ENCODE results near the gene ASIC2. TPM values are rescaled to one million over a fixed set of nuclear protein-coding genes. Genes with fewer than 3 reads are reported as not detected.

Gene ASIC2
- total and polyA plus RNA-seq, 9 of the 15 experiments (the other 6 are each of a cell fraction or from before 2014, with no cell fraction given) = not detected

- TF ChIP-seq, protein P1, sequence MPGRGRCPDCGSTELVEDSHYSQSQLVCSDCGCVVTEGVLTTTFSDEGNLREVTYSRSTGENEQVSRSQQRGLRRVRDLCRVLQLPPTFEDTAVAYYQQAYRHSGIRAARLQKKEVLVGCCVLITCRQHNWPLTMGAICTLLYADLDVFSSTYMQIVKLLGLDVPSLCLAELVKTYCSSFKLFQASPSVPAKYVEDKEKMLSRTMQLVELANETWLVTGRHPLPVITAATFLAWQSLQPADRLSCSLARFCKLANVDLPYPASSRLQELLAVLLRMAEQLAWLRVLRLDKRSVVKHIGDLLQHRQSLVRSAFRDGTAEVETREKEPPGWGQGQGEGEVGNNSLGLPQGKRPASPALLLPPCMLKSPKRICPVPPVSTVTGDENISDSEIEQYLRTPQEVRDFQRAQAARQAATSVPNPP (IDR thresholded peaks at IDR 0.05; ENCODE audit: borderline replicate concordance, insufficient read depth, insufficient read length) = no peak
- TF ChIP-seq, protein P2, sequence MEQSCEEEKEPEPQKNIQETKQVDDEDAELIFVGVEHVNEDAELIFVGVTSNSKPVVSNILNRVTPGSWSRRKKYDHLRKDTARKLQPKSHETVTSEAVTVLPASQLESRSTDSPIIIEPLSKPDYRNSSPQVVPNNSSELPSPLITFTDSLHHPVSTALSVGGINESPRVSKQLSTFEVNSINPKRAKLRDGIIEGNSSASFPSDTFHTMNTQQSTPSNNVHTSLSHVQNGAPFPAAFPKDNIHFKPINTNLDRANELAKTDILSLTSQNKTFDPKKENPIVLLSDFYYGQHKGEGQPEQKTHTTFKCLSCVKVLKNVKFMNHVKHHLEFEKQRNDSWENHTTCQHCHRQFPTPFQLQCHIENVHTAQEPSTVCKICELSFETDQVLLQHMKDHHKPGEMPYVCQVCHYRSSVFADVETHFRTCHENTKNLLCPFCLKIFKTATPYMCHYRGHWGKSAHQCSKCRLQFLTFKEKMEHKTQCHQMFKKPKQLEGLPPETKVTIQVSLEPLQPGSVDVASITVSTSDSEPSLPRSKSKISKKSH (CRISPR knock-in tag; IDR thresholded peaks at IDR 0.05) = no peak
- no peak for TF ChIP-seq KHSRP (IDR thresholded peaks at IDR 0.05)
- TF ChIP-seq POLR3A (IDR thresholded peaks at IDR 0.05; ENCODE audit: borderline replicate concordance, extremely low read depth, insufficient read depth, insufficient read length) = no peak
- TF ChIP-seq RBM25 (IDR thresholded peaks at IDR 0.05; ENCODE audit: low read depth, low read length, severe bottlenecking) = no peak
- TF ChIP-seq, protein P3, sequence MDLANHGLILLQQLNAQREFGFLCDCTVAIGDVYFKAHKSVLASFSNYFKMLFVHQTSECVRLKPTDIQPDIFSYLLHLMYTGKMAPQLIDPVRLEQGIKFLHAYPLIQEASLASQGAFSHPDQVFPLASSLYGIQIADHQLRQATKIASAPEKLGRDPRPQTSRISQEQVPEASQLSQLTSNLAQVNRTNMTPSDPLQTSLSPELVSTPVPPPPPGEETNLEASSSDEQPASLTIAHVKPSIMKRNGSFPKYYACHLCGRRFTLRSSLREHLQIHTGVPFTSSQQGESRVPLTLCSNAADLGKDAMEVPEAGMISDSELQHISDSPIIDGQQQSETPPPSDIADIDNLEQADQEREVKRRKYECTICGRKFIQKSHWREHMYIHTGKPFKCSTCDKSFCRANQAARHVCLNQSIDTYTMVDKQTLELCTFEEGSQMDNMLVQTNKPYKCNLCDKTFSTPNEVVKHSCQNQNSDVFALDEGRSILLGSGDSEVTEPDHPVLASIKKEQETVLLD (IDR thresholded peaks at IDR 0.05) = 0 out of 2 replicates have a peak, but pooled peaks have one; percentile 57
- TF ChIP-seq ZNF239 (CRISPR knock-in tag; IDR thresholded peaks at IDR 0.05) = no peak
- TF ChIP-seq ZBTB43 (CRISPR knock-in tag; IDR thresholded peaks at IDR 0.05) = no peak
Measured at GRCh38 chr17:32980230-32980629, 312.9 kb downstream of the ASIC2 start (continued).
